ENCODE results near the gene ATP5F1E.
A peak's percentile ranks its signal among the peaks of the same experiment; 100 is the strongest.

ATP5F1E gene

GRCh38 chr20:59032023-59032712 is at the start of gene ATP5F1E:
Gene ATP5F1E, minus strand, starts transcription at chr20:59032335. Its CDS starts 84 bp downstream, at chr20:59032251.
- DNase-seq, result peak; percentile 68 to 99 (median 93)

DNA sequence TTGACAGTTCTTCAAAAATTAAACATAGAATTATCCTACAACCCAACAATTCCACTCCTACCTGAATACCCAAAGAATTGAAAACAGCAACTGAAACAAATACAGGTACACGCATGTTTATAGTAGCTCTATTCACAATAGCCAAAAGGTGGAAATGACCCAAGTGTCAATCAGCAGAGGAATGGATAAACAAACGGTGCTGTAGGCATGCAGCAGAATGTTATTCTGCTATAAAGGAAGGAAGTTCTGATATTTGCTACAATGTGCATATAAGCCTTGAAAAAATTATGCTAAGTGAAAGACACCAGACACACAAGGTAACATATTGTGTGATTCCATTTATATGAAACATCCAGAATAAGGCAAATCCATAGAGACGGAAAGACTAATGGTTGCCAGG is 48.9 kb upstream of the ATP5F1E start:
- no peak for DNase-seq

- DNase-seq, result no peak
Measured at GRCh38 chr20:59078231-59078630, 46.1 kb upstream of the ATP5F1E start.

- DNase-seq, result no peak
Measured at GRCh38 chr20:59077705-59078104, 45.6 kb upstream of the ATP5F1E start.

GRCh38 chr20:59075934-59076508 is 43.9 kb upstream of the ATP5F1E start:
- no peak for DNase-seq

DNA sequence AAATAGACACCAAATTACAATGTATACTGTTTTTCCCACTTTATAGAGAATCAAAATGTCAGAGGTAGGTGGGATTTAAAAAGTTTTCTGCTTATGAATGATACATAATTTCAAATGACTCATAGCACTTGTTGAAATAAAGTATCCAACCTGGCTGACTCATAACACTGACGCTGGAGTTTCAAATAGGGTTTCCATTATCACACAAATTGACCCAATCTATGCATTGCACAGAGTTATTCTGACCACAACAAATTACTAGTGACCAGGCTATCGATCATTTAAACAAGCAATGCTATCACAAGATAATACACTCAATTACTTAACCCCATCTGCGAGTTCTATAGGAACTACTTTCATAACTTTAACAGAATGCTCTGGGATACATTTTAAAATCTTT is 42.3 kb upstream of the ATP5F1E start:
- no peak for DNase-seq

GRCh38 chr20:59073582-59073981 is 41.4 kb upstream of the ATP5F1E start:
- DNase-seq, result no peak

- DNase-seq, result no peak
Measured at GRCh38 chr20:59071216-59071615, 39.1 kb upstream of the ATP5F1E start.

GRCh38 chr20:59069026-59069425 is 36.9 kb upstream of the ATP5F1E start:
- no peak for DNase-seq

DNA sequence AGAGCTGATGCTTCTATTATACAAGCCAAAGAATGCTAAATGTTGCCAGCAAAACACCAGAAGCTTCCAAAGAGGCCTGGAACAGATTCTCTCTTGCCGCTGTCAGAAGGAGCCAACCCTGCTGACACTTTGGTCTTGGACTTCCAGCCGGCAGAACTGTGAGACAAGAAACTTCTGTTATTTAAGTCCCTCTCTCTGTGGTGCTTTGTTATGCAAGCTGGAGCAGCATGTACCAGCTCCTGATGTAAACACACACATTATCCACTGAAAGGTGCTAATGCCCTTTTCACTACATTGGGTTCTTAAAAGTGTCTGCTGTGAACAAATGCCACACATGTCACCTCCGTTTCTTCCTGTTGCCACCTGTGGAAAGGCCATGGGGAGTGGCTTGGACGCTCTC is 36.4 kb upstream of the ATP5F1E start:
- DNase-seq, result no peak

DNA sequence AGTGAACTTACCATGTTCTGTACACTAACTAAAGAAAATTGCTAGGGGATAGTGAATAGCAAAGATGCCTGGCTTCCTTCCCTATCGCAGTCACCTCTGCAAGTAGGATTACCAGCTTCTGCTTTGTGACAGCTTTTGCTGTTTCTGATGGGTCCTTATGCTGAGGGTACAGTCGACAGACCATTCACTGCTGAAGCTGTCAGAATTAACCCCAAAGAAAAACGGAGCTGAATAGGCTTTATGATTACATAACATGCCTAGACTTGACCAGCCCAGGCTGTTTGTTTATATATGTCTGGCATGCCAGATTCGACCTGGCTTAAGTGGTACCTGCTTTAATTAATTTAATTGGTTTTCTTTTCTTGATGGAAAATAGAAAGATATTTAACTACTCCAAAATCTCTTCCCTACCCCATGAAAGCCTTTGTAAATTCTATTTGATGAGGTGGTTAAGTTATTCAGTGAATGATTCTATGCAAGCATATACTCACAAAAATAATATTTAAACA is 32.1 kb upstream of the ATP5F1E start:
- no peak for DNase-seq

DNA sequence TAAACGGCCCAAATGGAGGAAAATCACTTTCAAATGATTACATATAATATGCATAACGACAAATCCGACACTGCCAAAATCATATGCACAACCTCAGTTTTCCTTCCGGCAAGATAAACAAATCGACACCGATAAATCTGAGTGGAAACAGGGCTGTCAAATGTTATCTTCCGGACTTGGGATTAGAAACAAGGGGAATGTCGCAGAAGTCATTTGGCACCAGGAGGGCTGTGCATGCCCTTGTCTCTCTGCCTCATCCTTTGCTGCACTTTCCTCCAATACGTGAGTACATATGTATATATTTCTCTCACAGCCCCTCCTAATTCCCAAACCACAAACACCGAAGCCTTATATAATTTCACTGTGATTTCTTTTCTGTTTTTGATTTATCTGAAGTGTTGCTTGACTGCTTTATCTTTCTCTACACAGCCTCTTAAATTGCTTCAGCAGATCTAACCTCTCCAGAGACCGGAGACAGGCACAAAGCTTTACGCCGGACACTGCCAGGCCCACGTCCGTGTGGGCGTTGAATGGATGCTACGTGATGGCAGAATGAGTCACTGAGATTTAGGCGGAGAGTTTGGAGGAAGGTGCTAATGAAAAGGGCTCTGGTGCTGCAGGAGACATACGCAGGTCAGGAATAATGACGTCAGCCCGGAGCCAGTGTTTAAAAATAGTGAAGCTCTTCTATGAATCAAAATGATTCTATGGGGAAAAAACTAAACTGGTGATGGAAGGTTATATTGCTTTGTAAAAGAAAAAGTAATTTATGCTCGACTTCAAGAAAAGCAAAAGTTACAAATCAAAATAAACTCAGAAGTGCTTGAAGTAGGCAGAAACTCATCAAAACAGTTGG is 31.5 kb upstream of the ATP5F1E start:
- DNase-seq, result peak in 8 of 51 donors; percentile 5 to 30 (median 13)

GRCh38 chr20:59062081-59062480 is 29.9 kb upstream of the ATP5F1E start:
- no peak for DNase-seq

DNA sequence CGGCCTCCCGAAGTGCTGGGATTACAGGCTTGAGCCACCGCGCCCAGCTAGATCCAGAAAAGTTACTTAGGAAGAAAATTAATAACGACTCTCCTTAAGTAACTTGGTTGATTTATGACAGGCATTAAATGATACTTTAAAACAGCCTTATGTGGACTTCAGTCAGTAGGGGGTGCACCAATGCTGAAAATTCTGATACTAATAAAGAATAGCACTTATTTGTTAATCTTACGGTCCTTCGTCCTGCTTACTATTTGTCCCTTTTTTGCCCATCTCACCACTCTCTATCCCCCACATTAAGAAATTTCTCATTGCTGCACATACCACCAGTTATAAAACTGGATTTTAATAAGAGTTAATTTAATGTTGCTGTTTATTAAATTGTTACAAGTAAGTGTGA is 23.2 kb upstream of the ATP5F1E start:
- DNase-seq, result no peak

- no peak for DNase-seq
Measured at GRCh38 chr20:59051666-59052185, 19.6 kb upstream of the ATP5F1E start.

GRCh38 chr20:59050437-59050836 is 18.3 kb upstream of the ATP5F1E start:
- no peak for DNase-seq

DNA sequence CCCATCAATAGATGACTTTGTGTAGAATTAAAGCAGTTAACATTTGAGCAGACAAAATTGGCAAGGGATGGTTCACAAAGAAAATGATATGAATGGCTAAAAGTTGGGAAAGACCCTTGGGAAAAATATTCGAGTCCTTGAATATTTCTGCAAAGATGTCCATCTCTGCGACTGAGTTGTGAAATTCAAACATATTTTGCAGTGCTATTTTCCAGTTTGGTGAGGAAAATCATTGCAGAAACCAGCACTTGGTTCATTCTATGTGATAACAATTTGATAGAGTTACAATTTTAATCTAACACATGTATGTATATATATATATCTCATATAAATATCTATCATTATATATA is 16.5 kb upstream of the ATP5F1E start:
- DNase-seq, result no peak

GRCh38 chr20:59047938-59048680 is 16.0 kb upstream of the ATP5F1E start:
- DNase-seq, result no peak

DNA sequence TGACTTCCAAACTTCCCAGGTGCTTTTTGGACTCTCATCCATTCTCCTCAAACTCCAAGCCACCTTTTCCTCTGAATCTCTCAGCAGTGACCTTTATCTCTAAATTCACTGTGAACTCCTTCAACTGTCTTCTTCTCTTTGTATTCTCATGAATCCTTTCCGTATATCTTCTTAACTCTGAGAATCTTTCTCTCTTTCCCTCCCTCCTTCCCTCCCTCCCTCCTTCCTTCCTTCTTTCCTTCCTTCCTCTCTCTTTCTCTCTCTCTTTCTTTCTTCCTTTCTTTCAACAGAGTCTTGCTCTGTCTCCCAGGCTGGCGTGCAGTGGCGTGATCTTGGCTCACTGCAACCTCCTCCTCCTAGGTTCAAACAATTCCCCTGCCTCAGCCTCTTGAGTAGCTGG is 14.7 kb upstream of the ATP5F1E start:
- no peak for DNase-seq

GRCh38 chr20:59044796-59045195 is 12.7 kb upstream of the ATP5F1E start:
- DNase-seq, result no peak

DNA sequence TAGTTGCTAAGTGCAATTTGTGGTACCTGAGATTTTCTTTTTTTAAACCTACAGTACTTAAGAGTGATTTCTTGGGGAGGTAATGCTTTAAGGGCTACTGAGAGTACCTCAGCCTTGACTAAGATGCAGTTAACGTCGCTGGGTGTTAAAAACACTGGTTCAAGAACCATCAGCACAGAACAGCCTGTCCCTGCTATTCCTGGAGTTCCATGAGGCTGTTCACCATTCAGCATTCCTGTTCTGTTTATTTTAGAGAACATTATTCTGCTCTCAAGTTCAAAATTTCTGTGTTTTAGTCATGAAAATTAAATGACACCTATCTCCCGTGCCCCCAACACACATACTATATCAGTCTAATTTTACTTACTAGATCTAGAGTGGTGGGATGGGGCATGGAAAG is 12.2 kb upstream of the ATP5F1E start:
- no peak for DNase-seq

DNA sequence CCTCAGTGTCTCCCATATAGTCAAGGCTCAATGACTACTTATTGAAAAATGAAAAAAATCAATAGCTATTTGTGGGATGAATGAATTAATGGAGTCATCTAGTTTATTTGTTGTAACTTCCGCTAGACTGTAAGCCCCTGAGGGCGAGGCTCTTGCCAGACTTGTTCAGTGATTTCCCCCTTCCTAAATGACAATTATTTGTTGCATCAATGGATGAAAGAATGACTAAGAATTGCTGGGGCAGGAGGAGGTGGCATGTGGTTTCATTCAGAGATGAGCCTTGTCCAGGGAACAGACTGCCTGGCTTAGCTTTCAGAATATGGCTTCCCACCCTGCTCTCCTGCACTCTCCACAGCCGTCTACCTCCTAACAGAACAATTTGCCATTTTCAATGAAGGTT is 11.6 kb upstream of the ATP5F1E start:
- no peak for DNase-seq

Measured in hypothalamus (tissue), 51 donors.